HepG2 (cell line): ENCODE data around the gene THAP5. TPM values are rescaled to one million over a fixed set of nuclear protein-coding genes. Genes with fewer than 3 reads are reported as not detected.

Source experiments
- FOXK1 ChIP-seq: sonication (generic); formaldehyde crosslinking; IDR thresholded peaks from 2 replicates; pipeline ENCODE4 v1.4.0; 2020; ENCODE audit warnings: low read depth, missing genetic modification reagents, borderline replicate concordance
- ZNF235 ChIP-seq: sonication (generic); formaldehyde crosslinking; IDR thresholded peaks from 2 replicates; pipeline ENCODE4 v1.8.1; 2023; ENCODE audit warnings: mild to moderate bottlenecking, missing genetic modification reagents, borderline replicate concordance
- ZNF460 ChIP-seq: sonication (generic); formaldehyde crosslinking; IDR thresholded peaks from 2 replicates; pipeline ENCODE4 v1.5.1; 2020; ENCODE audit warnings: missing genetic modification reagents, mild to moderate bottlenecking, borderline replicate concordance
- polyA plus RNA-seq, 8 experiments: library from polyadenylated mRNA; depleted of rRNA in 3 of 8; stranded (reverse) in 7 of 8; unstranded in 1 of 8; fragments of >200 nt; fragmentation: Illumina TruSeq in 4 of 8; extraction: Trizol in 4 of 8; gene quantifications; 2 replicates each; pipeline versions ENCODE4 v1.2.1 to v1.2.3, GENCODE V29; 2011 to 2016; ENCODE audit warnings: low read depth in 4 of 8, missing spikeins in 1 of 8, mixed read lengths in 1 of 8; ENCODE audit not compliant: insufficient read depth in 1 of 8
- total RNA-seq, 5 experiments: library from RNA; depleted of rRNA; stranded (reverse); fragments of >200 nt; fragmentation: Illumina TruSeq; extraction: Trizol; gene quantifications; 2 replicates each; pipeline ENCODE4 v1.2.3, GENCODE V29; 2016; ENCODE audit warnings: low read depth in 1 of 5
- TF ChIP-seq, protein P1 (sequence below), 2 experiments: sonication (generic) in 1 of 2; formaldehyde crosslinking in 1 of 2; IDR thresholded peaks; 2 replicates each; pipeline versions ENCODE4 v1.6.1 to v1.9.0; 2014 to 2022; ENCODE audit warnings: antibody characterized with exemption in 1 of 2, borderline replicate concordance in 1 of 2, inconsistent platforms in 1 of 2, low read depth in 1 of 2, missing genetic modification reagents in 1 of 2
- TF ChIP-seq, protein P2 (sequence below): sonication (generic); formaldehyde crosslinking; IDR thresholded peaks from one replicate; pipeline ENCODE4 v1.5.1; 2020; ENCODE audit warnings: mild to moderate bottlenecking, missing genetic modification reagents; ENCODE audit errors: not compliant biosample characterization
- TF ChIP-seq, protein P3 (sequence below): sonication (generic); formaldehyde crosslinking; conservative IDR thresholded peaks from 2 replicates; pipeline ENCODE4 v1.5.0; 2020; ENCODE audit warnings: missing genetic modification reagents
- TF ChIP-seq, protein P4 (sequence below): sonication (generic); formaldehyde crosslinking; IDR thresholded peaks from 2 replicates; pipeline ENCODE4 v1.8.1; 2023; ENCODE audit warnings: mild to moderate bottlenecking, missing genetic modification reagents

THAP5 gene
- total and polyA plus RNA-seq, 2 of the 13 experiments (the other 11 are each of a cell fraction or from before 2014, with no cell fraction given) = 3.6 to 11.8 TPM

DNA sequence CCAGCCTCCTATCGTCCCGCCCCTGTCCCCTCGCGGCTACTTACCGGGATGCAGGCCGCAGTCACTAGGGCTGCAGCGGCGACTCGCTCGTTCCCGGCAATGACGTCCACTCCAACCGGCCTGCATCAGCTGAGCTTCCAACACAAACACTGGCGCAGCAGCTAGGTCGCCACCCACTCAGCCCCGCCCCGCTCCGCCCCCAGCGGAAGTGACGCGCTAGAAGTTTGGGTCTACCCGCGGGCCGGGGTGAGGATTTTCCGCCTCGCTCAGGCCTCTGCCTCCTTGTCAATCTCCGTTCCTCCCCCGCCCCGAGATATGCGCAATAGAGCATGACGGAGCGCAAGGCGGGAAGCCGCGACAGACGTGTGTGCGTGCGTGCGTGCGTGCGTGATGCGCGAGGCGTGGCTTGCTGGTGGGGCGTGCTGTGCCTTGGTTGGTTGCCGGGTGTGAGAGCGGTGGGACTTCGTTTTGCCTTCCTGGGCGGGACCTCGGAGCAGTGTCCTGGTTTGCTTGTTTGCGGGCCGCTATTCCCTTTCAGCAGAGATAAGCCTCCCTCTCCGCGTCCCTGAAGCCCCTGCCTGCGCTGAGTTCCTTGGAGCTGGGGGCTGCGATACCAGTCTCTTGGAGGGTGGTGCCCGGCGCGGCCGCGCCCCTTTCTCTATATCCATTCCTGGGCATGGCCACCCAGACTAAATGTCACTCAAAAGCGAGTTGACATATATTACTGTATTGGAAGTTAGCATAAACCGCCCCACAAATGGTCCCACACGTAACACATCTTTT, 43.3 kb downstream of the THAP5 start, which contains the start of gene PNPLA8 (continued):
- TF ChIP-seq, protein P1, sequence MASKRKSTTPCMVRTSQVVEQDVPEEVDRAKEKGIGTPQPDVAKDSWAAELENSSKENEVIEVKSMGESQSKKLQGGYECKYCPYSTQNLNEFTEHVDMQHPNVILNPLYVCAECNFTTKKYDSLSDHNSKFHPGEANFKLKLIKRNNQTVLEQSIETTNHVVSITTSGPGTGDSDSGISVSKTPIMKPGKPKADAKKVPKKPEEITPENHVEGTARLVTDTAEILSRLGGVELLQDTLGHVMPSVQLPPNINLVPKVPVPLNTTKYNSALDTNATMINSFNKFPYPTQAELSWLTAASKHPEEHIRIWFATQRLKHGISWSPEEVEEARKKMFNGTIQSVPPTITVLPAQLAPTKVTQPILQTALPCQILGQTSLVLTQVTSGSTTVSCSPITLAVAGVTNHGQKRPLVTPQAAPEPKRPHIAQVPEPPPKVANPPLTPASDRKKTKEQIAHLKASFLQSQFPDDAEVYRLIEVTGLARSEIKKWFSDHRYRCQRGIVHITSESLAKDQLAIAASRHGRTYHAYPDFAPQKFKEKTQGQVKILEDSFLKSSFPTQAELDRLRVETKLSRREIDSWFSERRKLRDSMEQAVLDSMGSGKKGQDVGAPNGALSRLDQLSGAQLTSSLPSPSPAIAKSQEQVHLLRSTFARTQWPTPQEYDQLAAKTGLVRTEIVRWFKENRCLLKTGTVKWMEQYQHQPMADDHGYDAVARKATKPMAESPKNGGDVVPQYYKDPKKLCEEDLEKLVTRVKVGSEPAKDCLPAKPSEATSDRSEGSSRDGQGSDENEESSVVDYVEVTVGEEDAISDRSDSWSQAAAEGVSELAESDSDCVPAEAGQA (IDR thresholded peaks at IDR 0.05; ENCODE audit: low read depth) = peak; percentile 70; the same call in 1 of the 2 replicates
- TF ChIP-seq, protein P1 (CRISPR knock-in tag; IDR thresholded peaks at IDR 0.05; ENCODE audit: borderline replicate concordance) = no peak
- TF ChIP-seq ZNF460 (CRISPR knock-in tag) (no peak; the same call in 1 of the 2 replicates), FOXK1 (CRISPR knock-in tag) (0 out of 2 replicates have a peak, but pooled peaks have one; percentile 60), ZNF235 (CRISPR knock-in tag) (no peak)
- TF ChIP-seq, protein P2, sequence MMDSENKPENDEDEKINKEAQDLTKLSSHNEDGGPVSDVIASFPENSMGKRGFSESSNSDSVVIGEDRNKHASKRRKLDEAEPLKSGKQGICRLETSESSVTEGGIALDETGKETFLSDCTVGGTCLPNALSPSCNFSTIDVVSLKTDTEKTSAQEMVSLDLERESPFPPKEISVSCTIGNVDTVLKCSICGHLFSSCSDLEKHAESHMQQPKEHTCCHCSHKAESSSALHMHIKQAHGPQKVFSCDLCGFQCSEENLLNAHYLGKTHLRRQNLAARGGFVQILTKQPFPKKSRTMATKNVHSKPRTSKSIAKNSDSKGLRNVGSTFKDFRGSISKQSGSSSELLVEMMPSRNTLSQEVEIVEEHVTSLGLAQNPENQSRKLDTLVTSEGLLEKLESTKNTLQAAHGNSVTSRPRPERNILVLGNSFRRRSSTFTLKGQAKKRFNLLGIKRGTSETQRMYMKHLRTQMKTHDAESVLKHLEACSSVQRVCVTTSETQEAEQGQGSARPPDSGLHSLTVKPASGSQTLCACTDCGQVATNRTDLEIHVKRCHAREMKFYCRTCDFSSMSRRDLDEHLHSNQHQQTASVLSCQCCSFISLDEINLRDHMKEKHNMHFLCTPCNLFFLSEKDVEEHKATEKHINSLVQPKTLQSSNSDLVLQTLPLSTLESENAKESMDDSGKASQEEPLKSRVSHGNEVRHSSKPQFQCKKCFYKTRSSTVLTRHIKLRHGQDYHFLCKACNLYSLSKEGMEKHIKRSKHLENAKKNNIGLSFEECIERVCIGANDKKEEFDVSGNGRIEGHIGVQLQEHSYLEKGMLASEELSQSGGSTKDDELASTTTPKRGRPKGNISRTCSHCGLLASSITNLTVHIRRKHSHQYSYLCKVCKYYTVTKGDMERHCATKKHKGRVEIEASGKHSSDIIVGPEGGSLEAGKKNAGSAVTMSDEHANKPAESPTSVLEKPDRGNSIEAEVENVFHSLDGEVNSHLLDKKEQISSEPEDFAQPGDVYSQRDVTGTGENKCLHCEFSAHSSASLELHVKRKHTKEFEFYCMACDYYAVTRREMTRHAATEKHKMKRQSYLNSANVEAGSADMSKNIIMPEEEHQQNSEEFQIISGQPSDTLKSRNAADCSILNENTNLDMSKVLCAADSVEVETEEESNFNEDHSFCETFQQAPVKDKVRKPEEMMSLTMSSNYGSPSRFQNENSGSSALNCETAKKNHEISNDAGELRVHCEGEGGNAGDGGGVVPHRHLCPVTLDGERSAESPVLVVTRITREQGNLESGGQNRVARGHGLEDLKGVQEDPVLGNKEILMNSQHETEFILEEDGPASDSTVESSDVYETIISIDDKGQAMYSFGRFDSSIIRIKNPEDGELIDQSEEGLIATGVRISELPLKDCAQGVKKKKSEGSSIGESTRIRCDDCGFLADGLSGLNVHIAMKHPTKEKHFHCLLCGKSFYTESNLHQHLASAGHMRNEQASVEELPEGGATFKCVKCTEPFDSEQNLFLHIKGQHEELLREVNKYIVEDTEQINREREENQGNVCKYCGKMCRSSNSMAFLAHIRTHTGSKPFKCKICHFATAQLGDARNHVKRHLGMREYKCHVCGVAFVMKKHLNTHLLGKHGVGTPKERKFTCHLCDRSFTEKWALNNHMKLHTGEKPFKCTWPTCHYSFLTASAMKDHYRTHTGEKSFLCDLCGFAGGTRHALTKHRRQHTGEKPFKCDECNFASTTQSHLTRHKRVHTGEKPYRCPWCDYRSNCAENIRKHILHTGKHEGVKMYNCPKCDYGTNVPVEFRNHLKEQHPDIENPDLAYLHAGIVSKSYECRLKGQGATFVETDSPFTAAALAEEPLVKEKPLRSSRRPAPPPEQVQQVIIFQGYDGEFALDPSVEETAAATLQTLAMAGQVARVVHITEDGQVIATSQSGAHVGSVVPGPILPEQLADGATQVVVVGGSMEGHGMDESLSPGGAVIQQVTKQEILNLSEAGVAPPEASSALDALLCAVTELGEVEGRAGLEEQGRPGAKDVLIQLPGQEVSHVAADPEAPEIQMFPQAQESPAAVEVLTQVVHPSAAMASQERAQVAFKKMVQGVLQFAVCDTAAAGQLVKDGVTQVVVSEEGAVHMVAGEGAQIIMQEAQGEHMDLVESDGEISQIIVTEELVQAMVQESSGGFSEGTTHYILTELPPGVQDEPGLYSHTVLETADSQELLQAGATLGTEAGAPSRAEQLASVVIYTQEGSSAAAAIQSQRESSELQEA (CRISPR knock-in tag) = peak; percentile 31
- TF ChIP-seq, protein P3, sequence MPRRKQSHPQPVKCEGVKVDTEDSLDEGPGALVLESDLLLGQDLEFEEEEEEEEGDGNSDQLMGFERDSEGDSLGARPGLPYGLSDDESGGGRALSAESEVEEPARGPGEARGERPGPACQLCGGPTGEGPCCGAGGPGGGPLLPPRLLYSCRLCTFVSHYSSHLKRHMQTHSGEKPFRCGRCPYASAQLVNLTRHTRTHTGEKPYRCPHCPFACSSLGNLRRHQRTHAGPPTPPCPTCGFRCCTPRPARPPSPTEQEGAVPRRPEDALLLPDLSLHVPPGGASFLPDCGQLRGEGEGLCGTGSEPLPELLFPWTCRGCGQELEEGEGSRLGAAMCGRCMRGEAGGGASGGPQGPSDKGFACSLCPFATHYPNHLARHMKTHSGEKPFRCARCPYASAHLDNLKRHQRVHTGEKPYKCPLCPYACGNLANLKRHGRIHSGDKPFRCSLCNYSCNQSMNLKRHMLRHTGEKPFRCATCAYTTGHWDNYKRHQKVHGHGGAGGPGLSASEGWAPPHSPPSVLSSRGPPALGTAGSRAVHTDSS = no peak
- TF ChIP-seq, protein P4, sequence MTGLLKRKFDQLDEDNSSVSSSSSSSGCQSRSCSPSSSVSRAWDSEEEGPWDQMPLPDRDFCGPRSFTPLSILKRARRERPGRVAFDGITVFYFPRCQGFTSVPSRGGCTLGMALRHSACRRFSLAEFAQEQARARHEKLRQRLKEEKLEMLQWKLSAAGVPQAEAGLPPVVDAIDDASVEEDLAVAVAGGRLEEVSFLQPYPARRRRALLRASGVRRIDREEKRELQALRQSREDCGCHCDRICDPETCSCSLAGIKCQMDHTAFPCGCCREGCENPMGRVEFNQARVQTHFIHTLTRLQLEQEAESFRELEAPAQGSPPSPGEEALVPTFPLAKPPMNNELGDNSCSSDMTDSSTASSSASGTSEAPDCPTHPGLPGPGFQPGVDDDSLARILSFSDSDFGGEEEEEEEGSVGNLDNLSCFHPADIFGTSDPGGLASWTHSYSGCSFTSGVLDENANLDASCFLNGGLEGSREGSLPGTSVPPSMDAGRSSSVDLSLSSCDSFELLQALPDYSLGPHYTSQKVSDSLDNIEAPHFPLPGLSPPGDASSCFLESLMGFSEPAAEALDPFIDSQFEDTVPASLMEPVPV (CRISPR knock-in tag) = peak; percentile 90
